ENCODE data around the gene PELI3. TPM values are rescaled to one million over a fixed set of nuclear protein-coding genes. Genes with fewer than 3 reads are reported as not detected.

Gene PELI3
- total and polyA plus RNA-seq, 10 of the 15 experiments (the other 5 are each of a cell fraction or from before 2014, with no cell fraction given): 0.14 to 1.5 (median 0.66) TPM

- no peak for TF ChIP-seq PKNOX1 (IDR thresholded peaks at IDR 0.05)
- no peak for TF ChIP-seq BCLAF1 (IDR thresholded peaks at IDR 0.05)
- no peak for TF ChIP-seq CEBPB (IDR thresholded peaks at IDR 0.05; ENCODE audit: borderline replicate concordance in 1 of 2, low read depth in 2 of 2, low read length in 2 of 2)
- TF ChIP-seq MTA3 (IDR thresholded peaks at IDR 0.05; ENCODE audit: borderline replicate concordance, low read length): no peak
- no peak for TF ChIP-seq ZBTB4 (CRISPR knock-in tag; IDR thresholded peaks at IDR 0.05)
- no peak for TF ChIP-seq JUND (IDR thresholded peaks at IDR 0.05; ENCODE audit: low read depth, low read length)
Observed at GRCh38 chr11:66484806-66485380, 18.2 kb downstream of the PELI3 start (continued).

All from GM12878 (cell line).